CD4-positive, alpha-beta memory T cell (primary cell): ENCODE data around the gene TMEM259. TPM values are rescaled to one million over a fixed set of nuclear protein-coding genes. Genes with fewer than 3 reads are reported as not detected.

Experiments used
- CTCF ChIA-PET: fragments of 350-600 bp; sonication (Branson Sonifier 250); formaldehyde crosslinking; loops from one replicate; lab custom pipeline; 2021; ENCODE audit warnings: inconsistent platforms; ENCODE audit not compliant: partially characterized antibody; lab: Charles Lee
- POLR2A ChIA-PET: fragments of 350-600 bp; sonication (Branson Sonifier 250); formaldehyde crosslinking; loops from one replicate; lab custom pipeline; 2021; ENCODE audit not compliant: partially characterized antibody; lab: Charles Lee
- DNase-seq, 5 donors: peaks; one replicate each; pipeline versions ENCODE4 v3.0.0 to v3.0.0-alpha.2; 2020 to 2022; ENCODE audit warnings: mixed read lengths in 1 of 5
- H3K27ac ChIP-seq: one replicate; pipeline ENCODE4 v1.7.0; 2013; ENCODE audit warnings: low read depth, low read length
- H3K27me3 ChIP-seq: 2 replicates; pipeline ENCODE4 v1.7.0; 2013; ENCODE audit warnings: mild to moderate bottlenecking, low read length, moderate library complexity; ENCODE audit not compliant: insufficient read depth
- H3K36me3 ChIP-seq: 2 replicates; pipeline ENCODE4 v1.7.0; 2013; ENCODE audit warnings: mild to moderate bottlenecking, low read length, moderate library complexity; ENCODE audit not compliant: insufficient read depth
- H3K4me1 ChIP-seq: 2 replicates; pipeline ENCODE4 v1.7.0; 2013; ENCODE audit warnings: mild to moderate bottlenecking, low read length, moderate library complexity; ENCODE audit not compliant: insufficient read depth
- H3K4me3 ChIP-seq, 2 donors: one replicate each; pipeline ENCODE4 v1.7.0; 2013; ENCODE audit warnings: low read length in 2 of 2, mild to moderate bottlenecking in 1 of 2
- H3K9me3 ChIP-seq, 2 donors: one replicate each; pipeline ENCODE4 v1.7.0; 2013; ENCODE audit warnings: low read length in 2 of 2, control low read depth in 1 of 2; ENCODE audit not compliant: control insufficient read depth in 1 of 2
- H3K27ac Mint-ChIP-seq, 7 donors: one replicate each; pipeline ENCODE4 v1.8.0; 2020 to 2021; ENCODE audit warnings: mixed read lengths in 7 of 7, mild to moderate bottlenecking in 6 of 7, inconsistent platforms in 3 of 7, moderate library complexity in 3 of 7
- H3K27me3 Mint-ChIP-seq, 2 donors: one replicate each; pipeline ENCODE4 v1.8.0; 2020 to 2021; ENCODE audit warnings: mixed read lengths in 2 of 2
- H3K36me3 Mint-ChIP-seq, 2 donors: one replicate each; pipeline ENCODE4 v1.8.0; 2020 to 2021; ENCODE audit warnings: mixed read lengths in 2 of 2, inconsistent platforms in 1 of 2, mild to moderate bottlenecking in 1 of 2
- H3K4me1 Mint-ChIP-seq, 4 donors: one replicate each; pipeline ENCODE4 v1.8.0; 2020 to 2021; ENCODE audit warnings: mixed read lengths in 4 of 4, mild to moderate bottlenecking in 1 of 4
- H3K4me3 Mint-ChIP-seq, 8 donors: one replicate each; pipeline ENCODE4 v1.8.0; 2020 to 2021; ENCODE audit warnings: mixed read lengths in 8 of 8, mild to moderate bottlenecking in 7 of 8, moderate library complexity in 6 of 8, inconsistent platforms in 3 of 8
- H3K9me3 Mint-ChIP-seq, 8 donors: one replicate each; pipeline ENCODE4 v1.8.0; 2020 to 2021; ENCODE audit warnings: mixed read lengths in 8 of 8, mild to moderate bottlenecking in 5 of 8, inconsistent platforms in 3 of 8, moderate library complexity in 1 of 8
- intact Hi-C: fragments of 100-400 bp; cut with micrococcal nuclease; formaldehyde crosslinking; loops from one replicate; pipeline ENCODE4 v1.15.1; 2023
- polyA plus RNA-seq, 2 donors: library from polyadenylated mRNA; unstranded; fragments of 300-500 nt; fragmentation: Illumina TruSeq; gene quantifications; one replicate each; pipeline ENCODE4 v1.2.3, GENCODE V29; 2021
- total RNA-seq, 2 experiments: library from RNA; stranded (reverse); gene quantifications; one replicate each; pipeline ENCODE4 v1.2.3, GENCODE V29; 2021

TMEM259 gene
- total and polyA plus RNA-seq, 4 experiments from 2014 or later = 40.5 to 329 (median 196) TPM

DNA sequence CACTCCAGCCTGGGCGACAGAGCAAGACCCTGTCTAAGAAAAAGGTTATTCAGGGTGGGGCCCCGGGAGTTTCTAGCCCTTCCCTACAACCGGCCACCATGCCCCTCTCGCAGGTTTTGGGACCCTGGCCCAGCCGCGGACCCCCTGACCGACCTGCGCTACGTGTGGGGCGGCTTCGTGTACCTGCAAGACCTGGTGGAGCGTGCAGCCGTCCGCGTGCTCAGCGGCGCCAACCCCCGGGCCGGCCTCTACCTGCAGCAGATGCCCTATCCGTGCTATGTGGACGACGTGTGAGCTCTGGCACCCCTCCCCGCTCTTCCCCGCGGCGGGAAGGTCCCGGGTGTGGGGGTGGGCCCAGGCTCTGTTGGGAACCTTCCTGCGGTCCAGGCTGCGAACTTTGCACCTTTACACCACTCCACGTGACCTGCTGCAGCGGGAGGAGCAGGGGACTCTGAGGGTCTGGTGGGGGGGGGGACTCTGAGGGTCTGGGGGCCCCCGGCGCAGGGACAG is 25.2 kb upstream of the TMEM259 start:
- H3K4me1 Mint-ChIP-seq = peaks cover 3 to 21% (median 8%) of the 10 kb centered on the region in 4 donors
- H3K9me3 ChIP-seq = no peaks in the 10 kb centered on the region
- CTCF ChIA-PET = no interaction called here
- H3K27ac Mint-ChIP-seq = no peak overlapping the region
- H3K27ac ChIP-seq = no peak overlapping the region
- intact Hi-C loops = no loop called here
- H3K4me3 ChIP-seq = no peak overlapping the region
- peaks cover 24% of the 10 kb centered on the region for H3K36me3 ChIP-seq
- H3K36me3 Mint-ChIP-seq = peaks cover 4 to 14% of the 10 kb centered on the region in 2 donors
- H3K9me3 Mint-ChIP-seq = no peaks in the 10 kb centered on the region
- no peaks in the 10 kb centered on the region for H3K27me3 Mint-ChIP-seq
- H3K4me3 Mint-ChIP-seq = peak overlapping the region in 1 of 8 donors; percentile 4
- H3K27me3 ChIP-seq = no peaks in the 10 kb centered on the region
- peaks cover 9% of the 10 kb centered on the region for H3K4me1 ChIP-seq
- POLR2A ChIA-PET = interaction anchor here (0.6 to 57.1 kb wide), 6 partner anchors 9 to 40 kb away, joined by 3 to 3893 read pairs (median 4); partner anchors contain the start of genes ARHGAP45, GPX4 and POLR2E
- DNase-seq = no peak

DNA sequence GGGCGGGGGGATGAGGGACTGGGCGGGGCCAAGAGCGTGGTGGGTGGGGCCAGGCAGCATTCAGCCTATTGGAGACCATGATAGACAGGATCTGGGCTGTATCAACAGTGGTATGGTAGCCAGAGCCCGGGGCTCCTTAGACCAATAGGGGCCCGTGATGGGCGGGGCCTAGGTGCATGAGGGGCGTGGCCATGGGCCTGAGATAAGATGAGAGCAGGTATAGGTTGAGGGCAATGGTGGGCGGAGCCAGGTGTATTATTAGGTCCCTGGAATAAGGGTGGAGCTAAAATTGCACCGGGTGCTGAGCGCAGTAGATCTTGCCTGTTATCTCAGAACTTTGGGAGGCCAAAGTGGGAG is 24.3 kb upstream of the TMEM259 start:
- no peaks in the 10 kb centered on the region for H3K9me3 Mint-ChIP-seq
- POLR2A ChIA-PET = interaction anchor here (1.0 to 57.1 kb wide), 6 partner anchors 12 to 41 kb away, joined by 3 to 3893 read pairs (median 4); partner anchors contain the start of genes ARHGAP45, GPX4, POLR2E and RNU6-2
- H3K9me3 ChIP-seq = no peaks in the 10 kb centered on the region
- peak overlapping the region in 4 of 8 donors; percentile 10 to 59 (median 23) for H3K4me3 Mint-ChIP-seq
- CTCF ChIA-PET = no interaction called here
- H3K27me3 Mint-ChIP-seq = no peaks in the 10 kb centered on the region
- no peak overlapping the region for H3K27ac ChIP-seq
- H3K27me3 ChIP-seq = no peaks in the 10 kb centered on the region
- peaks cover 24% of the 10 kb centered on the region for H3K36me3 ChIP-seq
- peaks cover 4 to 31% (median 12%) of the 10 kb centered on the region in 4 donors for H3K4me1 Mint-ChIP-seq
- H3K4me3 ChIP-seq = no peak overlapping the region
- peak overlapping the region; percentile 41 to 85 (median 70) for H3K27ac Mint-ChIP-seq
- H3K36me3 Mint-ChIP-seq = peaks cover 4 to 23% of the 10 kb centered on the region in 2 donors
- H3K4me1 ChIP-seq = peaks cover 11% of the 10 kb centered on the region
- intact Hi-C loops = no loop called here
- peak; percentile 67 to 93 (median 72) for DNase-seq

DNA sequence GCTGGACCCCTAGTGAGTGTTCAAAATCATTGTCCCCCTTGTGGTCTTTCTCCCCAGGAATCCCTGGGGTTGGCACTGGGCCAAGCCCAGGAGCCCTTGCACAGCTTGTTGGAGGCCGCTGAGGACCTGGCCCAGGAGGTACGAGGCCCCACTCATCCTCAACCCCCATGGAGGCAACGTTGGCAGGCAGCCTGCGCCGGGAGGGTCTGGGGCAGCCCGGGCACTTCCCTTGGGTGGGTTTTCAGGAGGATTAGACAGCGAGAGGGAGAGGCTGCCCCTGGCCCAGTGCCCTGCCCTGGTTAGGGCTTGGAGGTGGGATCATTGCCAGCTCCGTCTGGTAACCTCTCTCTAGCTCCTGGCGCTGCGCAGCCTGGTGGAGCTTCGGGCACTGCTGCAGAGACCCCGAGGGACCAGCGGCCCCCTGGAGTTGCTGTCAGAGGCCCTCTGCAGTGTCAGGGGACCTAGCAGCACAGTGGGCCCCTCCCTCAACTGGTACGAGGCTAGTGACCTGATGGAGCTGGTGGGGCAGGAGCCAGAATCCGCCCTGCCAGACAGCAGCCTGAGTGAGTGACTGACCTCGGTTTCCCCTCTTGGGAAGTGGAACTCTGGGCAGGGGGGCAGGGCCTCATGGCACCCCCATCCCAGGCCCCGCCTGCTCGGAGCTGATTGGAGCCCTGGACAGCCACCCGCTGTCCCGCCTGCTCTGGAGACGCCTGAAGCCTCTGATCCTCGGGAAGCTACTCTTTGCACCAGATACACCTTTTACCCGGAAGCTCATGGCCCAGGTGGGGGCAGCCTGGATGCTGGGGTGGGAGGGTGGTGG is 22.0 kb upstream of the TMEM259 start:
- H3K27ac Mint-ChIP-seq = peak overlapping the region in 2 of 7 donors; percentile 29 to 38
- H3K4me1 ChIP-seq = peaks cover 30% of the 10 kb centered on the region

GRCh38 chr19:1041835-1042685 is 21.1 kb upstream of the TMEM259 start:
- H3K27me3 Mint-ChIP-seq = no peaks in the 10 kb centered on the region
- Histone ChIP-seq H3K9me3 (no peaks in the 10 kb centered on the region), H3K4me1 (peaks cover 37% of the 10 kb centered on the region), H3K36me3 (peaks cover 29% of the 10 kb centered on the region), H3K27me3 (no peaks in the 10 kb centered on the region), H3K27ac (peak overlapping the region; percentile 75), H3K4me3 (no peak overlapping the region)
- peaks cover 0 to 6% (median 0%) of the 10 kb centered on the region in 8 donors for H3K9me3 Mint-ChIP-seq
- peaks cover 12 to 43% of the 10 kb centered on the region in 2 donors for H3K36me3 Mint-ChIP-seq
- peaks cover 24 to 56% (median 39%) of the 10 kb centered on the region in 4 donors for H3K4me1 Mint-ChIP-seq
- peak overlapping the region in 2 of 7 donors; percentile 18 to 38 for H3K27ac Mint-ChIP-seq
- peak overlapping the region in 7 of 8 donors; percentile 17 to 100 (median 63) for H3K4me3 Mint-ChIP-seq
- ChIA-PET POLR2A (interaction anchor here (1.2 to 57.1 kb wide), 11 partner anchors 8 to 227 kb away, joined by 3 to 3893 read pairs (median 5); partner anchors contain the start of genes ARHGAP45, CIRBP, CNN2 and GPX4), CTCF (interaction anchor here (1.0 to 2.9 kb wide), 2 partner anchors 15 to 23 kb away, joined by 4 to 16 read pairs; no protein-coding TSS in a partner anchor)
- DNase-seq = no peak
- intact Hi-C loops = loop anchor here (1.0 to 2.0 kb wide), 2 partner anchors 25 to 35 kb away; partner anchors contain the start of gene ARHGAP45

More for the DNA sequence above, 22.0 kb upstream of the TMEM259 start:
- Mint-ChIP-seq H3K36me3 (peaks cover 6 to 36% of the 10 kb centered on the region in 2 donors), H3K4me1 (peaks cover 19 to 49% (median 33%) of the 10 kb centered on the region in 4 donors), H3K4me3 (peak overlapping the region in 3 of 8 donors; percentile 17 to 63 (median 33)), H3K9me3 (peaks cover 0 to 6% (median 0%) of the 10 kb centered on the region in 8 donors), H3K27me3 (no peaks in the 10 kb centered on the region)
- CTCF ChIA-PET = interaction anchor here (1.3 kb wide), 1 partner anchor 15 kb away, joined by 8 read pairs; no protein-coding TSS in a partner anchor
- Histone ChIP-seq H3K27ac (no peak overlapping the region), H3K4me3 (no peak overlapping the region), H3K9me3 (no peaks in the 10 kb centered on the region), H3K36me3 (peaks cover 24% of the 10 kb centered on the region), H3K27me3 (no peaks in the 10 kb centered on the region)
- POLR2A ChIA-PET = interaction anchor here (0.8 to 57.1 kb wide), 6 partner anchors 14 to 59 kb away, joined by 3 to 3893 read pairs (median 10); partner anchors contain the start of genes ARHGAP45, CNN2, GPX4 and POLR2E
- intact Hi-C loops = no loop called here
- DNase-seq = no peak

GRCh38 chr19:1041272-1041834 is 20.4 kb upstream of the TMEM259 start:
- Mint-ChIP-seq H3K4me3 (peak overlapping the region; percentile 95 to 100 (median 97)), H3K27ac (peak overlapping the region; percentile 91 to 97 (median 95)), H3K36me3 (peaks cover 15 to 45% of the 10 kb centered on the region in 2 donors), H3K9me3 (peaks cover 0 to 6% (median 0%) of the 10 kb centered on the region in 8 donors), H3K27me3 (no peaks in the 10 kb centered on the region), H3K4me1 (peaks cover 25 to 58% (median 43%) of the 10 kb centered on the region in 4 donors)
- H3K36me3 ChIP-seq = peaks cover 28% of the 10 kb centered on the region
- intact Hi-C loops = loop anchor here (1.0 to 2.0 kb wide), 2 partner anchors 26 to 35 kb away; partner anchors contain the start of gene ARHGAP45
- CTCF ChIA-PET = interaction anchor here (1.0 to 2.9 kb wide), 3 partner anchors 16 to 151 kb away, joined by 3 to 16 read pairs (median 4); no protein-coding TSS in a partner anchor
- peak overlapping the region in 1 of 2 donors; percentile 56 for H3K4me3 ChIP-seq
- no peaks in the 10 kb centered on the region for H3K9me3 ChIP-seq
- DNase-seq = no peak
- POLR2A ChIA-PET = interaction anchor here (1.2 to 57.1 kb wide), 11 partner anchors 9 to 228 kb away, joined by 4 to 3893 read pairs (median 5); partner anchors contain the start of genes ARHGAP45, CIRBP, CNN2 and GPX4
- H3K27ac ChIP-seq = peak overlapping the region; percentile 75
- no peaks in the 10 kb centered on the region for H3K27me3 ChIP-seq
- H3K4me1 ChIP-seq = peaks cover 40% of the 10 kb centered on the region
